ENCODE results near the gene CBX2. TPM values are rescaled to one million over a fixed set of nuclear protein-coding genes. Genes with fewer than 3 reads are reported as not detected.

The CBX2 gene
- total and polyA plus RNA-seq, 4 donors = 1.4 to 13.5 (median 3.0) TPM

DNA sequence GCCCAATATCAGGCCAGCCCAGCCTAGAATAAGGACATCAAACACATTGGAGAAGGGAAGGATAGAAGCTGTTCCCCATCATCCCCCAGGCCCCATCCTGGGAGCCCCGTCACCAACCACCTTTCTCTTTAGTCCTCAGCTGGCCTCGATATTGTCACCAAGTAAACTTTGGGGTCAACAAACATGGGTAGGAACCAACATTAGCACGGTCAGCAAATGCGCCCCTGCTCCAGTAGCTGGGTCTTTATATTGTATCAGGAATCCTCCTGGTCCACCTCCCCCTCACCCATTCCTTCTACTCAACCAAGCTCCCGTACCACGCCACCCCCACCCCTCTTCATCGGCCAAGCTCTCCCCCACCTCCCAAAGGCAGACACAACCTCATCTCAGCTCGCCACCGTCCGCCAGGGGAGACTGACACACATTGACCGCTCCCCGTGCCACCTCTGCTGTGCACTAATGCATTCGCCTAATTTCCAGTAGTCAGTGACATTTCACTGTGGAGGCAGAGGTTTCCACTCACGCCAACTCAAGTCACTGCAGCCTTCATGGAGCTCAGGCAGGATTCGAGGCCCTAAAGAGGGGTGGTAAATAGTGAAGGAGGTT, 20.7 kb upstream of the CBX2 start:
- no peak overlapping the region for H3K9ac ChIP-seq (ENCODE audit: insufficient read depth in 1 of 2, low read length in 2 of 2)
- no peaks in the 10 kb centered on the region for H3K27me3 ChIP-seq (ENCODE audit: control insufficient read depth in 3 of 3, insufficient read depth in 3 of 3, low read length in 2 of 3)
- no peak overlapping the region for H3K4me3 ChIP-seq
- ATAC-seq (ENCODE audit: insufficient read depth, low FRiP score) (no peak), DNase-seq (no peak)
- WGBS, 2 donors = 96% methylated on average over 15 of the region's 15 CpGs
- no peaks in the 10 kb centered on the region for H3K4me1 ChIP-seq (ENCODE audit: control insufficient read depth in 5 of 5, insufficient read depth in 5 of 5, low read length in 5 of 5)
- no peaks in the 10 kb centered on the region for H3K9me3 ChIP-seq (ENCODE audit: control insufficient read depth in 4 of 4, insufficient read depth in 3 of 4, low read length in 3 of 4)
- no peaks in the 10 kb centered on the region for H3K36me3 ChIP-seq (ENCODE audit: control insufficient read depth in 4 of 4, insufficient read depth in 4 of 4, low read length in 4 of 4)
- no peak overlapping the region for H3K27ac ChIP-seq (ENCODE audit: low read depth in 1 of 2, low read length in 1 of 2)
- TF ChIP-seq, protein P1, sequence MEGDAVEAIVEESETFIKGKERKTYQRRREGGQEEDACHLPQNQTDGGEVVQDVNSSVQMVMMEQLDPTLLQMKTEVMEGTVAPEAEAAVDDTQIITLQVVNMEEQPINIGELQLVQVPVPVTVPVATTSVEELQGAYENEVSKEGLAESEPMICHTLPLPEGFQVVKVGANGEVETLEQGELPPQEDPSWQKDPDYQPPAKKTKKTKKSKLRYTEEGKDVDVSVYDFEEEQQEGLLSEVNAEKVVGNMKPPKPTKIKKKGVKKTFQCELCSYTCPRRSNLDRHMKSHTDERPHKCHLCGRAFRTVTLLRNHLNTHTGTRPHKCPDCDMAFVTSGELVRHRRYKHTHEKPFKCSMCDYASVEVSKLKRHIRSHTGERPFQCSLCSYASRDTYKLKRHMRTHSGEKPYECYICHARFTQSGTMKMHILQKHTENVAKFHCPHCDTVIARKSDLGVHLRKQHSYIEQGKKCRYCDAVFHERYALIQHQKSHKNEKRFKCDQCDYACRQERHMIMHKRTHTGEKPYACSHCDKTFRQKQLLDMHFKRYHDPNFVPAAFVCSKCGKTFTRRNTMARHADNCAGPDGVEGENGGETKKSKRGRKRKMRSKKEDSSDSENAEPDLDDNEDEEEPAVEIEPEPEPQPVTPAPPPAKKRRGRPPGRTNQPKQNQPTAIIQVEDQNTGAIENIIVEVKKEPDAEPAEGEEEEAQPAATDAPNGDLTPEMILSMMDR (IDR thresholded peaks at IDR 0.05; ENCODE audit: control extremely low read depth, extremely low read depth) = no peak

DNA sequence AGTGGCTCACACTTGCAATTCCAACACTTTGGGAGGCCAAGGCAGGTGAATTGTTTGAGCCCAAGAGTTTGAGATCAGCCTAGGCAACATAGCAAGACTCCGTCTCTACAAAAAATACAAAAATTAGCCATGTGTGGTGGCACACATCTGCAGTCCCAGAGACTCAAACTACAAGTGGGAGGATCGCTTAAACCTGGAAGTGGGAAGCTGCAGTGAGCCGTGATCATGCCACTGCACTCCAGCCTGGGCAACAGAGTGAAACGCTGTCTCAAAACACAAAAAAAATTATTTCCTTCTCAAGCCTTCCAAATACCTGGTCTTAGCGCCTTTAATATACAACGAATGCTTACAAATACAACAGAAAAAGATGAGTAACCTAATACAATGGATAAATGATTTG, 19.7 kb upstream of the CBX2 start:
- TF ChIP-seq, protein P1 (IDR thresholded peaks at IDR 0.05; ENCODE audit: control extremely low read depth, extremely low read depth) = no peak
- Histone ChIP-seq H3K4me3 (no peak overlapping the region), H3K9me3 (ENCODE audit: control insufficient read depth in 4 of 4, insufficient read depth in 3 of 4, low read length in 3 of 4) (no peaks in the 10 kb centered on the region), H3K36me3 (ENCODE audit: control insufficient read depth in 4 of 4, insufficient read depth in 4 of 4, low read length in 4 of 4) (no peaks in the 10 kb centered on the region), H3K27me3 (ENCODE audit: control insufficient read depth in 3 of 3, insufficient read depth in 3 of 3, low read length in 2 of 3) (no peaks in the 10 kb centered on the region), H3K27ac (ENCODE audit: low read depth in 1 of 2, low read length in 1 of 2) (no peak overlapping the region), H3K4me1 (ENCODE audit: control insufficient read depth in 5 of 5, insufficient read depth in 5 of 5, low read length in 5 of 5) (no peaks in the 10 kb centered on the region), H3K9ac (ENCODE audit: insufficient read depth in 1 of 2, low read length in 2 of 2) (no peak overlapping the region)
- ATAC-seq (ENCODE audit: insufficient read depth, low FRiP score) = no peak
- no peak for DNase-seq
- WGBS, 2 donors = 92 to 93% methylated on average over 6 of the region's 6 CpGs

DNA sequence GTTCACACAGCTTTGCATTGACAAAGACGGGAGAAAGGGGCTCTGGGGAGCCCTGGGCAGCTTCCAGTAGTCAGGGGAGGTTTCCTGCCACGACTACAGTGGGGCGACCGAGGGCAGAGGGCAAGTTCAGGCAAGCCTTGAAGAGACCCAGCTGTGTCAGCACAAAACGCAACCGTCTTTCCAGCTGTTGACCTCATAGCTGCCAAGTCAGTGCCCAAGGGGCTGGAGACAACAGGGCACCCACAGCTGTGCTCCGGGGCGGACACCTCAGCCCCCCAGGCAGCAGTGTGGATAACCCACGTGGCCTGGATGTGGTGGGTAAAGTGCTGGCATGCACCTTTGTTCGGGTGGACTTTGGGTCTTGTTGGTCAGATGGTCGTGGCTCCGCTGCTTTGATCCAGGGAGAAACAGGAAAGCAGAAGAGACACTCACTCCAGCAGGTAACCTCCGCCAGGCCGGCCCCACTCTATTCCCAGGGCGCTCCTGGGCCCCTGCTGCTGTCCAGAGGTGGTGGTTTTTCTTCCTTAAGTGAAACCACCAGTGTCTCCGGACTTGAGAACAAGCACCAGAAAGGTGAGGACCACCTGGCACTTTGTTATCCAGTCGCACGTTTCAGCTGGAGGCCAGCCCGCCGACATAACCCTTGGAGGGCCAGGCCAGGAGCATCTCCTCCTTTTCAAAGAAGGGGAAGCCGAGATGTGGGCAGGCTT, 17.6 kb upstream of the CBX2 start:
- Histone ChIP-seq H3K4me3 (no peak overlapping the region), H3K27me3 (ENCODE audit: control insufficient read depth in 3 of 3, insufficient read depth in 3 of 3, low read length in 2 of 3) (no peaks in the 10 kb centered on the region), H3K36me3 (ENCODE audit: control insufficient read depth in 4 of 4, insufficient read depth in 4 of 4, low read length in 4 of 4) (no peaks in the 10 kb centered on the region), H3K27ac (ENCODE audit: low read depth in 1 of 2, low read length in 1 of 2) (no peak overlapping the region), H3K9ac (ENCODE audit: insufficient read depth in 1 of 2, low read length in 2 of 2) (no peak overlapping the region), H3K9me3 (ENCODE audit: control insufficient read depth in 4 of 4, insufficient read depth in 3 of 4, low read length in 3 of 4) (no peaks in the 10 kb centered on the region), H3K4me1 (ENCODE audit: control insufficient read depth in 5 of 5, insufficient read depth in 5 of 5, low read length in 5 of 5) (no peaks in the 10 kb centered on the region)
- TF ChIP-seq, protein P1 (IDR thresholded peaks at IDR 0.05; ENCODE audit: control extremely low read depth, extremely low read depth) = no peak
- 88 to 89% methylated on average over 21 of the region's 21 CpGs for WGBS, 2 donors
- DNase-seq (no peak), ATAC-seq (ENCODE audit: insufficient read depth, low FRiP score) (no peak)

Data from lung (tissue), 12 donors.